Measurements from ENCODE around the gene NMRK2.
"Not testable (repeated sequence)": the region's sequence is repeated elsewhere in the genome, so short reads cannot be mapped to it uniquely, and the experiment has no call there.

The NMRK2 gene

GRCh38 chr19:3936506-3937442 is 3.9 kb downstream of the NMRK2 start:
- no peak for DNase-seq

GRCh38 chr19:3938300-3938950 is 5.6 kb downstream of the NMRK2 start:
- DNase-seq = not testable (repeated sequence)

GRCh38 chr19:3942790-3943409 is 10.0 kb downstream of the NMRK2 start:
- peak in 1 of 2 donors; percentile 13 for DNase-seq

- no peak for DNase-seq
Observed at GRCh38 chr19:3944018-3944721, 11.3 kb downstream of the NMRK2 start.

- no peak for DNase-seq
Observed at GRCh38 chr19:3945838-3946237, 13.0 kb downstream of the NMRK2 start.

- not testable (repeated sequence) for DNase-seq
Observed at GRCh38 chr19:3947316-3947933, 14.6 kb downstream of the NMRK2 start.

GRCh38 chr19:3949294-3949693 is 16.4 kb downstream of the NMRK2 start:
- no peak for DNase-seq

- no peak for DNase-seq
Observed at GRCh38 chr19:3949997-3950859, 17.4 kb downstream of the NMRK2 start.

- DNase-seq = peak in 1 of 2 donors; percentile 12
Observed at GRCh38 chr19:3950871-3951861, 18.3 kb downstream of the NMRK2 start.

- DNase-seq = not testable (repeated sequence)
Observed at GRCh38 chr19:3952755-3953276, 19.9 kb downstream of the NMRK2 start.

- no peak for DNase-seq
Observed at GRCh38 chr19:3954107-3954506, 21.2 kb downstream of the NMRK2 start.

- DNase-seq = not testable (repeated sequence)
Observed at GRCh38 chr19:3955276-3955675, 22.4 kb downstream of the NMRK2 start.

GRCh38 chr19:3955688-3956087 is 22.8 kb downstream of the NMRK2 start:
- no peak for DNase-seq

GRCh38 chr19:3958836-3959765 is 26.2 kb downstream of the NMRK2 start:
- DNase-seq = no peak

- DNase-seq = no peak
Observed at GRCh38 chr19:3959766-3960131, 26.9 kb downstream of the NMRK2 start.

- no peak for DNase-seq
Observed at GRCh38 chr19:3961007-3961406, 28.1 kb downstream of the NMRK2 start.

- no peak for DNase-seq
Observed at GRCh38 chr19:3963458-3964255, 30.8 kb downstream of the NMRK2 start.
